Erythroblast (primary cell): ENCODE measurements around the gene SLC39A13.

ENCODE experiments used
- DNase-seq, 2 experiments: peaks; one replicate each; lab custom pipeline; 2025; lab: John Stamatoyannopoulos, UW
- GATA1 ChIP-seq: IDR thresholded peaks from 2 replicates; pipeline ENCODE4 v1.6.1; 2011; ENCODE audit warnings: low read depth, mild to moderate bottlenecking, control low read depth, low read length, moderate library complexity
- POLR2A ChIP-seq: IDR thresholded peaks from 2 replicates; pipeline ENCODE4 v1.6.1; 2011; ENCODE audit warnings: mild to moderate bottlenecking, low read length

The SLC39A13 gene

GRCh38 chr11:47407746-47408590 lies at the start of gene SLC39A13:
SLC39A13 (plus strand) TSS chr11:47408590; CDS start chr11:47410095, 1,505 bp downstream.
- TF ChIP-seq POLR2A (peak; percentile 80), GATA1 (no peak)
- DNase-seq: peak; percentile 95 to 99

- TF ChIP-seq POLR2A (no peak), GATA1 (no peak)
- no peak for DNase-seq
These were observed 49.7 kb upstream of the SLC39A13 start for GRCh38 chr11:47358731-47359051.

- no peak for DNase-seq
- TF ChIP-seq GATA1: no peak
- no peak for TF ChIP-seq POLR2A
These were observed 49.2 kb upstream of the SLC39A13 start for GRCh38 chr11:47359162-47359561.

DNA sequence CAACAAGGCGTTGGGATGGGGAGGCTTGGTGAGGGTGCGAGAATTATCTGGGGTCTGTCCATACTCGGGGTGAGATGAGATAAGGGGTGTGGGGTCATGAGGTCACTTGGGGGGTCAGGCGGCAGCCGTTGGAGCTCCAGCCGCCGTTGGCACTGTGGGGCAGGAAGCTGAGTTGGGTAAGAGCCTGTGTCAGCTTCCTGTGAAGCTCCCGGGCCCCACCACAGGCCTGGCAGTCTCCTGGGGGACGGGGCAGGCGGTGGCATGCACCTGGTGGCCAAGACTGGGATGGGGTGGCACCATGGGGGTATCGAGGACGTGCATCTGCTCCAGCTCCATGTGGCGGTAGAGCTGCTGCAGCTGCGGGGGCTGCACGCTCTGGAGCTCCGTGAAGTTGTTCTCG lies 48.8 kb upstream of the SLC39A13 start:
- TF ChIP-seq POLR2A: no peak
- DNase-seq: no peak

- no peak for DNase-seq
- TF ChIP-seq POLR2A: no peak
- no peak for TF ChIP-seq GATA1
These were observed 48.0 kb upstream of the SLC39A13 start for GRCh38 chr11:47360341-47360740.

GRCh38 chr11:47361419-47361818 lies 47.0 kb upstream of the SLC39A13 start:
- TF ChIP-seq GATA1: no peak
- no peak for TF ChIP-seq POLR2A

GRCh38 chr11:47366020-47366490 lies 42.3 kb upstream of the SLC39A13 start:
- TF ChIP-seq POLR2A: no peak
- no peak for TF ChIP-seq GATA1
- no peak for DNase-seq

More at GRCh38 chr11:47361419-47361818, 47.0 kb upstream of the SLC39A13 start:
- DNase-seq: no peak

GRCh38 chr11:47369676-47370075 lies 38.7 kb upstream of the SLC39A13 start:
- DNase-seq: no peak

DNA sequence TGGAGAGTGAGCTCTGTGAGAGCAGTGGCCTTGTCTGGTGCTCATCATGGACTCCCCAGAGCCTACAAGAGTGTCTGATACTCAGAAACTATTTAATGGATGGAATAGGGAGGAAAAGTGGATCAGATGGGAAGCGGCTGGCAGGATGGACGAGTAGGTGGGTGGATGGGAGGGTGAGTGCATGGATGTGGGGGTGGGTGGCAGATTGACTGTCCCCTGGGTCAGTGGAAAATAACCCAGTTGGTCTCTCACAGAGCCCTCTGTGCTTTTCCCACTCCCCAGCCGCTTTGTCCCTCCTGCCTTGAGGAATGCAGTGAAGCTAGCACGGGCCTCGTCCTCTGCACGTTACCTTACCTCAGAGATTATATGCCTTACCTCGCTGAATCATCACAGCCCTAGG lies 36.0 kb upstream of the SLC39A13 start:
- DNase-seq: no peak
- TF ChIP-seq POLR2A: no peak
- TF ChIP-seq GATA1: no peak

More at GRCh38 chr11:47369676-47370075, 38.7 kb upstream of the SLC39A13 start:
- no peak for TF ChIP-seq GATA1
- TF ChIP-seq POLR2A: no peak

DNA sequence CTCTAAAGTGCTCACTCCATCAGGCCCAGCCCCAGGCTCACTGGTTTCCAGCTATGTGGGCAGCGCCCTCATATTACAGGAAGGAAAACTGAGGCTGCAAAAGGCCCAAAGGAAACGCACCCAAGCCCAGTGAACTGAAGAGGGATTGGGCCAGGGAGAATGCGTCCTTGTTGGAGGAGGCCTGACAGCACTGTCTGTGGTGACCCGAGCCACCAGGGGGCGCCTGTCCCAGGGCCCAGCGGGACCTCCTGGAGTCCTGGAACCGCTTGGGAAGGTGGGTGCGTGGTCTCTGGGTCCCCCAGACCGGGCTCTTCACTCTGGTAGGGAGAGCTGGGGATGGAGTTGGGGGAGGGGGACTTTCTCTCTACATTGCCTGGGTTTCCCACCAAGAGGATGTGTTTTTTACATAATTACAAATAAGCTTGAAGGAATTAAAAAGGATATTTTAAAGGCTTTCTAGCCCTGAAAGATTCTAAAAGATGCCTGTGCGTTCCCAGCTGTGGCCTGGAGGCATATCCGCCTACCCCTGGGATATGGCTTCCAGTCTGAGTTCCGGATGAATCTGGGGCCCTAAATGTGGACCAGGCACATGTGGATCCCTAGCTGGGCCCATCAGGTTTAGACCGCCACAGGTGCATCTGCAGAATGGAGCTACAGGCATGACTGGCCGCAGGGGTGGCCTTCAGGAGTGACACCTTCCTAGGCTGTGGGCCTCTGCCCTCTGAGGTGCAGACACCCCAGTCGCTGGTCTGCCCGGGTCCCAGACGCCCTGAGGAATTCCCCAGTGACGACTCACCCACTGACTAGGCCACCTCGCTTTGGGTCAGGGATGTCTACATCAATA lies 34.3 kb upstream of the SLC39A13 start:
- peak; percentile 72 to 88 for DNase-seq
- TF ChIP-seq POLR2A (no peak), GATA1 (no peak)

- TF ChIP-seq GATA1 (no peak), POLR2A (no peak)
- DNase-seq: no peak
These were observed 33.7 kb upstream of the SLC39A13 start for GRCh38 chr11:47374720-47375019.

GRCh38 chr11:47375020-47375419 lies 33.4 kb upstream of the SLC39A13 start:
- TF ChIP-seq POLR2A (no peak), GATA1 (no peak)
- no peak for DNase-seq

DNA sequence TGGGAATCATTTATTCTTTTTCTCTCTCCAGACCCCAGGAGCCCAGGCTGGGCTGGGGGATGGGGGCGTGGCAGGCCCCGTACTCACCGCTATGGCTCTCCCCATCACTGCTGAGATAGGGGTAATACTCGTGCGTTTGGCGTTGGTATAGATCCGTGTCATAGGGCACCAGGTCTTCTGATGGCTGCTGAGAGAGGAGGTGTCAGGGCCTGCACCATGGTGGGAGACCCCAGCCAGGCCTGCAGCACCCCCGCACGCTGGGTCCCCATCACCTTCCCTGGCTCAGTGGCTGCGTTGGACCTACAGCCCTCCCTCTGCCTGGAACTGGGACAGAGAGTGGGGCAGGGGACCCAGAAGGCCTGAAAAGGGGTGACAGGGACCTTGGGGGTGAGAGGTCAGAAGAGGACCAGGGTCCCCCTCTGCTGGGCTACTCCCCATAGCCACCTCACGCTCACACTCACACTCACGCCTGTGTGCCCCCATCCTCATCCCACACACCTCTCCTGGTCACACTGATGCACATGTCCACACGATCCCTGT lies 32.8 kb upstream of the SLC39A13 start:
- no peak for DNase-seq
- TF ChIP-seq GATA1 (no peak), POLR2A (no peak)

- no peak for DNase-seq
- TF ChIP-seq POLR2A (no peak), GATA1 (no peak)
These were observed 32.3 kb upstream of the SLC39A13 start for GRCh38 chr11:47376107-47376524.
